Spleen (tissue), 11 donors: ENCODE data around the gene PAX5. TPM values are rescaled to one million over a fixed set of nuclear protein-coding genes. Genes with fewer than 3 reads are reported as not detected.

Source experiments
- DNase-seq: peaks from one replicate; pipeline ENCODE4 v3.0.0-alpha.2; 2020
- H3K27ac ChIP-seq, 8 donors: fragments of 200-600 bp; sonication (generic) in 7 of 8; 1 replicate in 4 of 8; 2 replicates in 4 of 8; pipeline versions ENCODE4 v1.5.0 to v1.8.0; 2016 to 2021; ENCODE audit warnings: inconsistent platforms in 4 of 8, mild to moderate bottlenecking in 4 of 8, moderate library complexity in 1 of 8
- H3K27me3 ChIP-seq, 7 donors: fragments of 200-600 bp; sonication (generic) in 6 of 7; replicated peaks in 1 of 7; 1 replicate in 4 of 7; 2 replicates in 3 of 7; pipeline versions ENCODE4 v1.5.0 to v1.8.0; 2016 to 2021; ENCODE audit warnings: inconsistent platforms in 3 of 7, mild to moderate bottlenecking in 1 of 7
- H3K36me3 ChIP-seq, 6 donors: fragments of 200-600 bp; sonication (generic) in 5 of 6; 1 replicate in 4 of 6; 2 replicates in 2 of 6; pipeline versions ENCODE4 v1.5.0 to v1.8.0; 2016 to 2021; ENCODE audit warnings: inconsistent platforms in 2 of 6
- H3K4me1 ChIP-seq, 6 donors: fragments of 200-600 bp; sonication (generic) in 5 of 6; 1 replicate in 3 of 6; 2 replicates in 3 of 6; pipeline versions ENCODE4 v1.5.0 to v1.8.0; 2016 to 2021; ENCODE audit warnings: inconsistent platforms in 3 of 6
- H3K4me3 ChIP-seq, 8 donors: fragments of 200-600 bp; sonication (generic) in 7 of 8; 1 replicate in 4 of 8; 2 replicates in 4 of 8; pipeline versions ENCODE4 v1.5.0 to v1.8.0; 2016 to 2021; ENCODE audit warnings: inconsistent platforms in 4 of 8, mild to moderate bottlenecking in 4 of 8, moderate library complexity in 2 of 8
- H3K9me3 ChIP-seq, 8 donors: fragments of 200-600 bp; sonication (generic) in 7 of 8; 1 replicate in 4 of 8; 2 replicates in 4 of 8; pipeline versions ENCODE4 v1.5.0 to v1.8.0; 2016 to 2021; ENCODE audit warnings: inconsistent platforms in 4 of 8
- POLR2A ChIP-seq, 3 donors: fragments of 450-650 bp; IDR thresholded peaks; one replicate each; pipeline ENCODE4 v1.5.1; 2017; ENCODE audit warnings: antibody characterized with exemption in 3 of 3, mild to moderate bottlenecking in 1 of 3
- POLR2AphosphoS5 ChIP-seq, 3 donors: sonication (generic); formaldehyde crosslinking; IDR thresholded peaks; one replicate each; pipeline ENCODE4 v1.5.1; 2017; ENCODE audit warnings: antibody characterized with exemption in 3 of 3
- WGBS, 5 donors: extraction: QIAGEN DNeasy Blood & Tissue Kit in 3 of 5; methylation state at CpG; one replicate each; pipeline versions ENCODE4 v1.1.5 to v1.1.7; 2013 to 2018; 5-methylcytosine and 5-hydroxymethylcytosine counted together
- intact Hi-C: fragments of 100-400 bp; cut with DNase I; formaldehyde crosslinking; loops from one replicate; pipeline ENCODE4 v1.15.0; 2023; ENCODE audit warnings: low total_unique reads
- polyA plus RNA-seq, 3 donors: library from polyadenylated mRNA; stranded (reverse); fragments of 200-250 nt; gene quantifications; one replicate each; pipeline ENCODE4 v1.2.1, GENCODE V29; 2013
- total RNA-seq, 7 donors: library from RNA; depleted of rRNA in 3 of 7; stranded (reverse); fragments of >200 nt in 3 of 7; fragmentation: NEBNext Ultra II Directional in 4 of 7; extraction: Animal tissue kit (Norgen Biotek cat#: 25700) in 4 of 7; gene quantifications; one replicate each; pipeline versions ENCODE4 v1.1.0 to v1.2.1, GENCODE V29; 2016 to 2021
- TF ChIP-seq, protein P1 (sequence below), 11 experiments: fragments of 200-600 bp in 7 of 11; fragments of 450-650 bp in 4 of 11; sonication (generic) in 4 of 11; IDR thresholded peaks in 8 of 11; conservative IDR thresholded peaks in 3 of 11; 1 replicate in 7 of 11; 2 replicates in 4 of 11; pipeline versions ENCODE4 v1.4.0 to v1.8.0; 2016 to 2021; ENCODE audit warnings: antibody characterized with exemption in 11 of 11, inconsistent platforms in 4 of 11, mild to moderate bottlenecking in 1 of 11
- donor health status: healthy with polysubstance abuse.
- donor health status: DM: no; HTN: no; CAD: no; lungs with moderate emphysema.
- donor health status: DM: no; HTN: no; CAD: no.
- donor health status: Bipolar disorder and iron deficiency.
- donor health status: healthy.
- donor health status: DM: no; HTN: no; CAD: no.
- donor health status: DM: yes; HTN: yes; CAD: no.

PAX5 gene
- total and polyA plus RNA-seq, 10 donors, result 15.9 to 120 (median 53.0) TPM

DNA sequence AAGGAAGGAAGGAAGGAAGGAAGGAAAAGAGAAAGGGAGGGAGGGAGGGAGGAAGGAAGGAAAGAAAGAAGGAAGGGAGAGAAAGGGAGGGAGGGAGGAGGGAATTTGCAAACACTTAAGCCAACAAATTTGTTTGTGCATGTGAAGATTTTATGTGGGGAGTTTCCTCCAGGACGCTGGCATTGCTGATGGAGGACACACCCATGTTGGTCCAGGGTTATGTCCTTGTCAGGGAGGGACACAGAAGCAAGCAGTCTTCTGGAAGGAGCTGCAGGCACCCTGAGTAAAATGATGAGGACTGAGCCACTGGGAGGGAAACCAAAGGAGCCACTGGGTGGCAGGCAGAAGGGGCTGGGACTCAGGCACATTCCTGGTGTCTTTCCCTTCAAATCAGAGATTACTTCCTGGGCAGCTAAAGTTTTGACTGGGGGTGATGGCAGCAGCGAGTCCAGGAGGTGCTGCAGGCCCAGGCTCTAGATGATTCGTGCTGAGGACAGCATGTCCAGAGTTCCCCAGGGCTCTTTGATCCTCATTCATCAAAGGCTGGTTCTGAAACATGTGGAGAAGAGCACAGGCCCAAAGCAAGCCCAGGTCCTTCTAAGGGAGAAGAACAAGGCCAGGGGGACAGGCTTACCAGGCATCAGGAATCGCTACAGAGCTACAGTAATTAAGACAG, 109.2 kb downstream of the PAX5 start:
- intact Hi-C loops, result no loop called here

DNA sequence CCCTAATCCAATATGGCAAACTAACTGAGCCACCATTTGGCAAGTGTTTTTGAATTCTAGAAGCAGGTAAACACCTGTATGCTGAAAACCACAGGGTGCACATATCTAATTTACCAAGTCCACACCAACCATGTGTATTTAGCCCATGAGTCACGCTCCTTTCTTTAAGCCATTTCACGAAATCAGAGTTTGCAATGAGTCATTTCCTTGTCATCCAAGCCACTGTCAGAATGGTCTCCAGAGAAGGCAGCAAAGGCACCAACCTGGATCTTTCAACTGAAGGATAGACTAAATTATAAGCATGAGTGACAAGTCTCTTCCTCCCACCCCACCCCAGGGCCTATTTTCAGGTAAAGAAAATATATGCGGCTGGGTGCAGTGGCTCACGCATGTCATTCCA, 110.0 kb downstream of the PAX5 start:
- Histone ChIP-seq H3K4me1 (no peaks in the 10 kb centered on the region), H3K36me3 (peaks cover 0 to 44% (median 0%) of the 10 kb centered on the region in 6 donors), H3K27ac (no peak overlapping the region), H3K4me3 (no peak overlapping the region), H3K9me3 (no peaks in the 10 kb centered on the region), H3K27me3 (no peaks in the 10 kb centered on the region)
- WGBS, 5 donors, result 65 to 76% (median 72%) methylated on average over 4 of the region's 4 CpGs
- DNase-seq, result no peak
- intact Hi-C loops, result no loop called here
- TF ChIP-seq, protein P1, sequence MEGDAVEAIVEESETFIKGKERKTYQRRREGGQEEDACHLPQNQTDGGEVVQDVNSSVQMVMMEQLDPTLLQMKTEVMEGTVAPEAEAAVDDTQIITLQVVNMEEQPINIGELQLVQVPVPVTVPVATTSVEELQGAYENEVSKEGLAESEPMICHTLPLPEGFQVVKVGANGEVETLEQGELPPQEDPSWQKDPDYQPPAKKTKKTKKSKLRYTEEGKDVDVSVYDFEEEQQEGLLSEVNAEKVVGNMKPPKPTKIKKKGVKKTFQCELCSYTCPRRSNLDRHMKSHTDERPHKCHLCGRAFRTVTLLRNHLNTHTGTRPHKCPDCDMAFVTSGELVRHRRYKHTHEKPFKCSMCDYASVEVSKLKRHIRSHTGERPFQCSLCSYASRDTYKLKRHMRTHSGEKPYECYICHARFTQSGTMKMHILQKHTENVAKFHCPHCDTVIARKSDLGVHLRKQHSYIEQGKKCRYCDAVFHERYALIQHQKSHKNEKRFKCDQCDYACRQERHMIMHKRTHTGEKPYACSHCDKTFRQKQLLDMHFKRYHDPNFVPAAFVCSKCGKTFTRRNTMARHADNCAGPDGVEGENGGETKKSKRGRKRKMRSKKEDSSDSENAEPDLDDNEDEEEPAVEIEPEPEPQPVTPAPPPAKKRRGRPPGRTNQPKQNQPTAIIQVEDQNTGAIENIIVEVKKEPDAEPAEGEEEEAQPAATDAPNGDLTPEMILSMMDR (IDR thresholded peaks at IDR 0.05 in 8 of 11, conservative IDR thresholded peaks at IDR 0.05 in 3 of 11), result no peak
- TF ChIP-seq POLR2AphosphoS5 (IDR thresholded peaks at IDR 0.05) (no peak), POLR2A (IDR thresholded peaks at IDR 0.05) (no peak)

More for the DNA sequence above, 109.2 kb downstream of the PAX5 start:
- H3K27ac ChIP-seq, result no peak overlapping the region
- 44 to 59% (median 51%) methylated on average over 4 of the region's 4 CpGs for WGBS, 5 donors
- no peak overlapping the region for H3K4me3 ChIP-seq
- H3K9me3 ChIP-seq, result no peaks in the 10 kb centered on the region
- TF ChIP-seq POLR2A (IDR thresholded peaks at IDR 0.05) (no peak), POLR2AphosphoS5 (IDR thresholded peaks at IDR 0.05) (no peak)
- TF ChIP-seq, protein P1 (IDR thresholded peaks at IDR 0.05 in 8 of 11, conservative IDR thresholded peaks at IDR 0.05 in 3 of 11), result no peak
- DNase-seq, result no peak
- H3K27me3 ChIP-seq, result no peaks in the 10 kb centered on the region
- no peaks in the 10 kb centered on the region for H3K4me1 ChIP-seq
- peaks cover 0 to 44% (median 0%) of the 10 kb centered on the region in 6 donors for H3K36me3 ChIP-seq

DNA sequence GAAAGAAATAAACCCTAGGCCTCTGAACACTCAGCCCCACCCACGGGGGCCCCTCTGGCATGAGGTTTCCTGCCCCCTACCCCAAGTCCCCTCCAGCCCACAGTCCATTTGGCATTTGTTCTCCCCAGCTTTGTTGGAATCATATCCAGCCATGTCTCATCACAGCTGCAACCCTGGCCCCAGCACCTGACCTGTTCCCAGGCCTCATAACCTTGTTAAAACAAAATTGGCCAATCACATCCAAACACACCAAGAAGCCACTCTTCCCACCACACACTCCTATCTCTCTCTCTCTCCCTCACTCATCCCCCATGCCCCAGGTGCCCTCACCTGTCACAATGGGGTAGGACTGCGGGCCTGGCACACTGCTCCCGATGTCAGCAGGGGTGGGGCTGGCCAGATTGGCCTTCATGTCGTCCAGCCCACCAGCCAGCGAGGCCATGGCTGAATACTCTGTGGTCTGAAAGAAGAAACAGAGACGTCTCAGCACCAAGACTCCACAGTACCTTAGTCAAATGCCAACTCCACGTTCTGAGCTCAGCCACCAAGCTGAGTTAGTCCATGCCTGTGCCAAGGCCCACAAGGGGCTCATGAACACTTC, 110.9 kb downstream of the PAX5 start:
- no peak for DNase-seq
- H3K36me3 ChIP-seq, result peaks cover 0 to 44% (median 0%) of the 10 kb centered on the region in 6 donors
- intact Hi-C loops, result no loop called here
- TF ChIP-seq POLR2A (IDR thresholded peaks at IDR 0.05) (no peak), POLR2AphosphoS5 (IDR thresholded peaks at IDR 0.05) (no peak)
- TF ChIP-seq, protein P1 (IDR thresholded peaks at IDR 0.05 in 8 of 11, conservative IDR thresholded peaks at IDR 0.05 in 3 of 11), result no peak
- no peaks in the 10 kb centered on the region for H3K4me1 ChIP-seq
- no peak overlapping the region for H3K27ac ChIP-seq
- H3K27me3 ChIP-seq, result no peaks in the 10 kb centered on the region
- 76 to 92% (median 83%) methylated on average over 7 of the region's 7 CpGs for WGBS, 5 donors
- H3K4me3 ChIP-seq, result no peak overlapping the region
- H3K9me3 ChIP-seq, result no peaks in the 10 kb centered on the region

DNA sequence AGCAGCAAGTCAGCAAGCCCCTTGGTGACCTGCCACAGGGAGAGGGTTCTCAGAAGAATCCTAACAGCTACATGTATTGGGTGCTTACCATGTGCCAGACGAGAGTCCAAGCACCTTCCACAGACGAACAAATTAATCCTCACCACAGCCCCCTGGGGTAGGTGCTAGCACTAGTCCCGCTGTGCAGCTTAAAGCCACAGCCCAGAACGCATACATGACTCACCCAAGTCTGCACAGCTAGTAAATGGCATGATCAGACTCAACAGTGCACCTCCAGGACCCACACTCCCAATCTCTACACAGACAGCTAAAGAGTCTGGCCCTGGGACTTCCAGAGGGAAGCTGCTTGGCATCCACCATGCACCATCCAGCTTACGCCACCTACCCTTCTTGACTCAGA, 111.5 kb downstream of the PAX5 start:
- Histone ChIP-seq H3K9me3 (no peaks in the 10 kb centered on the region), H3K27me3 (no peaks in the 10 kb centered on the region), H3K27ac (no peak overlapping the region), H3K4me1 (no peaks in the 10 kb centered on the region), H3K36me3 (peaks cover 0 to 44% (median 0%) of the 10 kb centered on the region in 6 donors), H3K4me3 (no peak overlapping the region)
- TF ChIP-seq POLR2AphosphoS5 (IDR thresholded peaks at IDR 0.05) (no peak), POLR2A (IDR thresholded peaks at IDR 0.05) (no peak)
- TF ChIP-seq, protein P1 (IDR thresholded peaks at IDR 0.05 in 8 of 11, conservative IDR thresholded peaks at IDR 0.05 in 3 of 11), result no peak
- DNase-seq, result no peak
- intact Hi-C loops, result no loop called here
- WGBS, 5 donors, result 64 to 85% (median 82%) methylated on average over 3 to 5 of the region's 5 CpGs
